Fibroblast of gingiva (primary cell): ENCODE measurements around the gene CNTROB.

Experiments used
- DNase-seq: peaks from one replicate; pipeline ENCODE4 v3.0.0-alpha.2; 2011; ENCODE audit warnings: low read depth

CNTROB gene

GRCh38 chr17:7989781-7990655 is 58.0 kb downstream of the CNTROB start:
- peak; percentile 38 for DNase-seq

DNA sequence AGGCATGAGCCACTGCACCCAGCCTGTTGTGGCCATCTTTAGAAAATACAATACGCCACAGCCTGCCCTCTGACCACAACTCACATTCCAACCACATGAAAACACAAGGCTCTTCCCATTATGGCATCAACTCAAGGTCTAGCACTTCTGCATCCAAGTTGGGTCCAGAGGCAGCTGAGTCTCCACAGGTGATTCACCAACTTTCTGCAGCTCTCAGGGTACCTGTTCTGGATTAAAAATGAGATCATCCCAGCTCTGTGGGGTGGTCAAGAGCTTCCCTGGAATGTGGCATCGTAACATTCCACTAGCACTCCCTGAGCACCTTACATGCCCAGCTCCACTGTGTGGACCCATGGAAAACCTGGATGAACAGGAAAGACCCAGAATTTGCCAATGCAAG is 60.5 kb downstream of the CNTROB start:
- DNase-seq = no peak

- no peak for DNase-seq
Measured at GRCh38 chr17:7992924-7993323, 60.9 kb downstream of the CNTROB start.

DNA sequence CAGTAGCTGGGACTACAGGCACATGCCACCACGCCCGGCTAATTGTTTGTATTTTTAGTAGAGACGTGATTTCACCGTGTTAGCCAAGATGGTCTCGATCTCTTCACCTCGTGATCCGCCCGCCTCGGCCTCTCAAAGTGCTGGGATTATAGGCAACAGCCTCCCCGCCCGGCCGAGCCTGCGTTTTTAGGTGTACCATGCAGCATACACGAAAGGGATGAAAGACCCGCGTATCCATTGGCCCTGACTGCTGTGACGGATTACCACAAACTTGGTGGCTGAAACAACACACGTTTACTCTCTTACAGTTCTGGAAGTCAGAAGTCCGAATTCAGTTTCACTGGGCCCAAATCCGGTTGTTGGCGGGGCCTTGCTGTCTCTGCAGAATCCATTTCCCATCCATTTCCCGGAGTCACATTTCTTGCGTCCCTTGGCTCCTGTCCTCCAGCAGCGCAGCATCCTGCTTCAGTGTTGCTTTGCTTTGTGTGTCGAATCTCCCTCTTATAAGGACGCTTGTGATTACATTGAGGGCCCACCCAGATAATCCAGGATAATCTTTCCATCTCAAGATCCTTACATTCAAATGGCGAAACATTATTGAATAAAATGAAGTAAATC is 62.1 kb downstream of the CNTROB start:
- DNase-seq = no peak

GRCh38 chr17:7995724-7996123 is 63.7 kb downstream of the CNTROB start:
- DNase-seq = no peak

- no peak for DNase-seq
Measured at GRCh38 chr17:7997186-7997585, 65.2 kb downstream of the CNTROB start.
